GM12892 (cell line): Measurements from ENCODE around the gene CCRL2.
"Not testable (repeated sequence)": the region's sequence is repeated elsewhere in the genome, so short reads cannot be mapped to it uniquely, and the experiment has no call there.

Experiments
- POLR2A ChIP-seq: IDR thresholded peaks from 2 replicates; pipeline ENCODE4 v1.6.1; 2011; ENCODE audit warnings: low read depth, low read length, control low read depth
- POLR2AphosphoS5 ChIP-seq: IDR thresholded peaks from 2 replicates; pipeline ENCODE4 v1.6.1; 2011; ENCODE audit warnings: low read depth, low read length, control low read depth
- TAF1 ChIP-seq: IDR thresholded peaks from 2 replicates; pipeline ENCODE4 v1.6.1; 2011; ENCODE audit warnings: low read depth, mild to moderate bottlenecking, control low read depth, low read length, borderline replicate concordance

DNA sequence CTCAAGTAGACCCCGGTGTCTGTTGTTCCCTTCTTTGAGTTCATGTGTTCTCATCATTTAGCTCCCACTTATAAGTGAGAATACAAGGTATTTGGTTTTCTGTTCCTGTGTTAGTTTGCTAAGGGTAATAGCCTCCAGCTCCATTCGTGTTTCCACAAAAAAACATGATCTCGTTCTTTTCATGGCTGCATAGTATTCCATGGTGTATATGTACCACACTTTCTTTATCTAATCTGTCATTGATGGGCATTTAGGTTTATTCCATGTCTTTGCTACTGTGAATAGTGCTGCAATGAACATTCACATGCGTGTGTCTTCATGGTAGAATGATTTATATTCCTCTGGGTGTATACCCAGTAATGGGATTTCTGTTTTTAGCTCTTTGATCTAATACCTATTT is 4.2 kb upstream of the CCRL2 start:
- not testable (repeated sequence) for TF ChIP-seq POLR2A, TAF1, POLR2AphosphoS5
